HEK293 (cell line): ENCODE measurements around the gene GAS2L2.

Experiments
- CTCF ChIA-PET: fragments of 350-600 bp; formaldehyde crosslinking; extraction: SDS; loops from one replicate; lab custom pipeline; 2021; ENCODE audit warnings: antibody characterized with exemption; lab: Yijun Ruan, JAX
- POLR2A ChIA-PET: fragments of 300-600 bp; formaldehyde crosslinking; extraction: SDS; loops from one replicate; lab custom pipeline; 2020; ENCODE audit warnings: antibody characterized with exemption, inconsistent platforms; lab: Yijun Ruan, JAX
- H3K27ac ChIP-seq: fragments of 200-500 bp; sonication (Bioruptor generic); 2 replicates; pipeline ENCODE4 v1.5.1; 2014; ENCODE audit warnings: low read depth, low read length, control low read depth, inconsistent platforms; ENCODE audit errors: extremely low read depth
- H3K36me3 ChIP-seq, 2 experiments: fragments of 200-500 bp in 1 of 2; sonication (Bioruptor generic) in 1 of 2; 1 replicate in 1 of 2; 2 replicates in 1 of 2; pipeline ENCODE4 v1.5.1; 2014 to 2017; ENCODE audit warnings: inconsistent platforms in 2 of 2, low read length in 2 of 2; ENCODE audit not compliant: control insufficient read depth in 2 of 2, insufficient read depth in 1 of 2
- H3K4me1 ChIP-seq: fragments of 200-500 bp; sonication (Bioruptor generic); 2 replicates; pipeline ENCODE4 v1.5.1; 2014; ENCODE audit warnings: mild to moderate bottlenecking, low read length, inconsistent platforms; ENCODE audit not compliant: control insufficient read depth, insufficient read depth
- H3K4me3 ChIP-seq: 2 replicates; pipeline ENCODE4 v1.5.1; 2011; ENCODE audit warnings: low read depth, mild to moderate bottlenecking, control low read depth, low read length, moderate library complexity
- H3K9me3 ChIP-seq: fragments of 200-500 bp; sonication (Bioruptor generic); 2 replicates; pipeline ENCODE4 v1.5.1; 2014; ENCODE audit warnings: low read depth, low read length, inconsistent platforms; ENCODE audit not compliant: control insufficient read depth, insufficient read depth
- KLF10 ChIP-seq: fragments of 450-650 bp; IDR thresholded peaks from 2 replicates; pipeline ENCODE4 v1.5.1; 2018; ENCODE audit warnings: missing biosample characterization, mild to moderate bottlenecking, missing genetic modification characterization
- PATZ1 ChIP-seq: fragments of 450-650 bp; formaldehyde crosslinking; IDR thresholded peaks from 2 replicates; pipeline ENCODE4 v1.5.1; 2016; ENCODE audit warnings: missing biosample characterization, missing genetic modification characterization
- PRDM1 ChIP-seq: fragments of 450-650 bp; formaldehyde crosslinking; IDR thresholded peaks from 2 replicates; pipeline ENCODE4; 2016; ENCODE audit warnings: missing biosample characterization, missing genetic modification characterization
- PRDM4 ChIP-seq: fragments of 450-650 bp; formaldehyde crosslinking; IDR thresholded peaks from 2 replicates; pipeline ENCODE4 v1.5.1; 2017; ENCODE audit warnings: missing biosample characterization, missing genetic modification characterization
- REPIN1 ChIP-seq: fragments of 450-650 bp; formaldehyde crosslinking; IDR thresholded peaks from 2 replicates; pipeline ENCODE4 v1.5.1; 2017; ENCODE audit warnings: missing biosample characterization, missing genetic modification characterization, low read depth
- SALL2 ChIP-seq: fragments of 450-650 bp; formaldehyde crosslinking; IDR thresholded peaks from 2 replicates; pipeline ENCODE4 v1.5.0; 2017; ENCODE audit warnings: missing biosample characterization, mild to moderate bottlenecking, missing genetic modification characterization, borderline replicate concordance
- ZBTB1 ChIP-seq: fragments of 450-650 bp; formaldehyde crosslinking; IDR thresholded peaks from 2 replicates; pipeline ENCODE4 v1.5.1; 2016; ENCODE audit warnings: missing biosample characterization, missing genetic modification characterization
- ZBTB44 ChIP-seq: fragments of 450-650 bp; IDR thresholded peaks from 2 replicates; pipeline ENCODE4 v1.5.1; 2018; ENCODE audit warnings: missing biosample characterization, mild to moderate bottlenecking, missing genetic modification characterization
- ZFP69B ChIP-seq: fragments of 450-650 bp; formaldehyde crosslinking; IDR thresholded peaks from 2 replicates; pipeline ENCODE4 v1.5.1; 2016; ENCODE audit warnings: missing biosample characterization, missing genetic modification characterization
- ZNF121 ChIP-seq: fragments of 450-650 bp; formaldehyde crosslinking; IDR thresholded peaks from 2 replicates; pipeline ENCODE4 v1.5.1; 2016; ENCODE audit warnings: missing biosample characterization, missing genetic modification characterization
- ZNF133 ChIP-seq: fragments of 450-650 bp; formaldehyde crosslinking; IDR thresholded peaks from 2 replicates; pipeline ENCODE4 v1.5.1; 2016; ENCODE audit warnings: missing biosample characterization, missing genetic modification characterization
- ZNF335 ChIP-seq: fragments of 450-650 bp; formaldehyde crosslinking; conservative IDR thresholded peaks from 2 replicates; pipeline ENCODE4 v1.5.1; 2016; ENCODE audit warnings: missing biosample characterization, missing genetic modification characterization
- ZNF350 ChIP-seq: fragments of 450-650 bp; formaldehyde crosslinking; IDR thresholded peaks from 2 replicates; pipeline ENCODE4 v1.5.0; 2017; ENCODE audit warnings: missing biosample characterization, mild to moderate bottlenecking, missing genetic modification characterization
- ZNF394 ChIP-seq: fragments of 450-650 bp; formaldehyde crosslinking; IDR thresholded peaks from 2 replicates; pipeline ENCODE4 v1.5.1; 2016; ENCODE audit warnings: missing biosample characterization, missing genetic modification characterization, mild to moderate bottlenecking, moderate library complexity, borderline replicate concordance
- ZNF488 ChIP-seq: fragments of 450-650 bp; formaldehyde crosslinking; IDR thresholded peaks from 2 replicates; pipeline ENCODE4 v1.5.1; 2016; ENCODE audit warnings: missing biosample characterization, missing genetic modification characterization
- ZNF624 ChIP-seq: fragments of 450-650 bp; formaldehyde crosslinking; IDR thresholded peaks from 2 replicates; pipeline ENCODE4 v1.5.1; 2017; ENCODE audit warnings: missing biosample characterization, missing genetic modification characterization
- ZNF645 ChIP-seq: fragments of 450-650 bp; formaldehyde crosslinking; IDR thresholded peaks from 2 replicates; pipeline ENCODE4; 2016; ENCODE audit warnings: missing biosample characterization, missing genetic modification characterization
- ZNF660 ChIP-seq: fragments of 450-650 bp; IDR thresholded peaks from 2 replicates; pipeline ENCODE4 v1.5.1; 2018; ENCODE audit warnings: missing biosample characterization, mild to moderate bottlenecking, missing genetic modification characterization
- ZNF677 ChIP-seq: fragments of 450-650 bp; IDR thresholded peaks from 2 replicates; pipeline ENCODE4 v1.5.0; 2018; ENCODE audit warnings: missing biosample characterization, mild to moderate bottlenecking, missing genetic modification characterization, moderate library complexity
- ZNF776 ChIP-seq: fragments of 450-650 bp; formaldehyde crosslinking; IDR thresholded peaks from 2 replicates; pipeline ENCODE4 v1.5.0; 2017; ENCODE audit warnings: missing biosample characterization, missing genetic modification characterization, borderline replicate concordance
- ZSCAN4 ChIP-seq: fragments of 450-650 bp; formaldehyde crosslinking; IDR thresholded peaks from 2 replicates; pipeline ENCODE4 v1.5.1; 2017; ENCODE audit warnings: missing biosample characterization, missing genetic modification characterization
- ZXDB ChIP-seq: fragments of 450-650 bp; formaldehyde crosslinking; IDR thresholded peaks from 2 replicates; pipeline ENCODE4 v1.5.1; 2016; ENCODE audit warnings: missing biosample characterization, missing genetic modification characterization

The GAS2L2 gene

GRCh38 chr17:35790841-35791240 lies 37.8 kb upstream of the GAS2L2 start:
- Histone ChIP-seq H3K36me3 (no peaks in the 10 kb centered on the region), H3K4me3 (no peak overlapping the region), H3K4me1 (no peaks in the 10 kb centered on the region), H3K27ac (no peak overlapping the region), H3K9me3 (no peaks in the 10 kb centered on the region)
- TF ChIP-seq ZXDB (tag by site-specific recombination) (no peak), ZNF776 (no peak), ZNF488 (tag by site-specific recombination) (no peak), ZBTB1 (tag by site-specific recombination) (no peak), ZNF645 (tag by site-specific recombination) (no peak), ZNF133 (no peak), ZNF350 (tag by site-specific recombination) (no peak), ZNF121 (tag by site-specific recombination) (no peak), REPIN1 (tag by site-specific recombination) (no peak), PRDM1 (tag by site-specific recombination) (no peak)
- POLR2A ChIA-PET: no interaction called here
- CTCF ChIA-PET: interaction anchor here (1.0 to 10.2 kb wide), 3 partner anchors 9 to 26 kb away, joined by 3 to 104 read pairs (median 5); partner anchors contain the start of gene TAF15

- H3K36me3 ChIP-seq: no peaks in the 10 kb centered on the region
- ChIA-PET CTCF (interaction anchor here (0.6 to 5.9 kb wide), 9 partner anchors 8 to 285 kb away, joined by 3 to 53 read pairs (median 5); no protein-coding TSS in a partner anchor), POLR2A (interaction anchor here (1.0 to 2.2 kb wide), 3 partner anchors 11 to 24 kb away, joined by 3 to 15 read pairs (median 3); partner anchors contain the start of gene TAF15)
- H3K4me1 ChIP-seq: no peaks in the 10 kb centered on the region
- no peak overlapping the region for H3K27ac ChIP-seq
- H3K4me3 ChIP-seq: no peak overlapping the region
- H3K9me3 ChIP-seq: no peaks in the 10 kb centered on the region
- TF ChIP-seq PATZ1 (tag by site-specific recombination) (peak; percentile 64), ZNF677 (no peak), ZNF660 (peak; percentile 70), ZNF394 (tag by site-specific recombination) (peak; percentile 61), PRDM4 (tag by site-specific recombination) (peak; percentile 92), SALL2 (tag by site-specific recombination) (no peak), ZBTB44 (tag by site-specific recombination) (peak; percentile 56; the same call in 1 of the 2 replicates), ZNF335 (tag by site-specific recombination) (peak; percentile 67), ZNF133 (peak; percentile 84), ZFP69B (tag by site-specific recombination) (no peak; the same call in 1 of the 2 replicates), KLF10 (tag by site-specific recombination) (no peak), ZSCAN4 (tag by site-specific recombination) (peak; percentile 65), ZNF624 (no peak)
Measured at GRCh38 chr17:35788477-35789368, 35.7 kb upstream of the GAS2L2 start.
